Liver (tissue), 9 donors: ENCODE data around the gene TMEM190. TPM values are rescaled to one million over a fixed set of nuclear protein-coding genes. Genes with fewer than 3 reads are reported as not detected.

ENCODE experiments used
- DNase-seq: peaks from one replicate; pipeline ENCODE4 v3.0.0-alpha.2; 2017; ENCODE audit warnings: low spot score
- H3K27ac ChIP-seq, 2 donors: one replicate each; pipeline ENCODE4 v1.7.0; 2013; ENCODE audit warnings: inconsistent platforms in 2 of 2, low read length in 2 of 2, control low read depth in 1 of 2, low read depth in 1 of 2, mild to moderate bottlenecking in 1 of 2
- H3K27me3 ChIP-seq, 4 donors: one replicate each; pipeline versions ENCODE4 v1.6.1 to v1.7.0; 2013; ENCODE audit warnings: low read length in 3 of 4, inconsistent platforms in 1 of 4, mild to moderate bottlenecking in 1 of 4, moderate library complexity in 1 of 4; ENCODE audit not compliant: control insufficient read depth in 4 of 4, insufficient read depth in 4 of 4
- H3K36me3 ChIP-seq, 4 donors: one replicate each; pipeline versions ENCODE4 v1.6.1 to v1.7.0; 2013; ENCODE audit warnings: low read length in 3 of 4, mild to moderate bottlenecking in 3 of 4, low read depth in 1 of 4, moderate library complexity in 1 of 4; ENCODE audit not compliant: control insufficient read depth in 4 of 4, insufficient read depth in 3 of 4
- H3K4me1 ChIP-seq, 4 donors: one replicate each; pipeline versions ENCODE4 v1.6.1 to v1.7.0; 2013; ENCODE audit warnings: low read length in 3 of 4, mild to moderate bottlenecking in 3 of 4, moderate library complexity in 1 of 4; ENCODE audit not compliant: control insufficient read depth in 4 of 4, insufficient read depth in 4 of 4
- H3K4me3 ChIP-seq, 3 donors: one replicate each; pipeline versions ENCODE4 v1.6.1 to v1.7.0; 2013; ENCODE audit warnings: low read length in 3 of 3, control low read depth in 1 of 3, low read depth in 1 of 3, mild to moderate bottlenecking in 1 of 3
- H3K9ac ChIP-seq, 2 donors: one replicate each; pipeline ENCODE4 v1.7.0; 2013; ENCODE audit warnings: low read length in 2 of 2, mild to moderate bottlenecking in 2 of 2, moderate library complexity in 2 of 2, control low read depth in 1 of 2, low read depth in 1 of 2
- H3K9me3 ChIP-seq, 4 donors: one replicate each; pipeline versions ENCODE4 v1.6.1 to v1.7.0; 2013; ENCODE audit warnings: low read length in 3 of 4; ENCODE audit not compliant: control insufficient read depth in 4 of 4
- ATF3 ChIP-seq: IDR thresholded peaks from 2 replicates; pipeline ENCODE4 v1.6.1; 2016; ENCODE audit warnings: antibody characterized with exemption
- CTCF ChIP-seq: fragments of 150-350 bp; IDR thresholded peaks from 2 replicates; pipeline ENCODE4 v1.5.1; 2017; ENCODE audit warnings: improper control_type of control experiment, low read depth, low read length; ENCODE audit not compliant: missing input control
- EGR1 ChIP-seq, 2 donors: IDR thresholded peaks; 2 replicates each; pipeline ENCODE4 v1.6.1; 2016 to 2018; ENCODE audit warnings: antibody characterized with exemption in 2 of 2, low read depth in 2 of 2
- FOXA1 ChIP-seq: IDR thresholded peaks from 2 replicates; pipeline ENCODE4 v1.6.1; 2016; ENCODE audit warnings: antibody characterized with exemption
- FOXA2 ChIP-seq: IDR thresholded peaks from 2 replicates; pipeline ENCODE4 v1.6.1; 2016; ENCODE audit warnings: antibody characterized with exemption
- GABPA ChIP-seq, 2 donors: IDR thresholded peaks in 1 of 2; conservative IDR thresholded peaks in 1 of 2; 2 replicates each; pipeline ENCODE4 v1.6.1; 2016; ENCODE audit warnings: antibody characterized with exemption in 2 of 2, mild to moderate bottlenecking in 1 of 2, moderate library complexity in 1 of 2
- HNF4A ChIP-seq, 2 donors: conservative IDR thresholded peaks; 2 replicates each; pipeline ENCODE4 v1.6.1; 2016; ENCODE audit warnings: antibody characterized with exemption in 2 of 2, mild to moderate bottlenecking in 2 of 2
- HNF4G ChIP-seq: IDR thresholded peaks from 2 replicates; pipeline ENCODE4 v1.6.1; 2016; ENCODE audit warnings: antibody characterized with exemption
- JUND ChIP-seq, 2 donors: IDR thresholded peaks; 2 replicates each; pipeline ENCODE4 v1.6.1; 2016; ENCODE audit warnings: antibody characterized with exemption in 2 of 2
- NR2F2 ChIP-seq: IDR thresholded peaks from 2 replicates; pipeline ENCODE4 v1.6.1; 2016; ENCODE audit warnings: antibody characterized with exemption
- RAD21 ChIP-seq, 2 donors: IDR thresholded peaks; 2 replicates each; pipeline ENCODE4 v1.6.1; 2016; ENCODE audit warnings: antibody characterized with exemption in 2 of 2, mild to moderate bottlenecking in 2 of 2
- RXRA ChIP-seq, 2 donors: IDR thresholded peaks; 2 replicates each; pipeline ENCODE4 v1.6.1; 2017 to 2018; ENCODE audit warnings: antibody characterized with exemption in 2 of 2, mild to moderate bottlenecking in 1 of 2
- SP1 ChIP-seq: IDR thresholded peaks from 2 replicates; pipeline ENCODE4 v1.6.1; 2018; ENCODE audit warnings: antibody characterized with exemption, mild to moderate bottlenecking
- TAF1 ChIP-seq: conservative IDR thresholded peaks from 2 replicates; pipeline ENCODE4 v1.6.1; 2016; ENCODE audit warnings: antibody characterized with exemption, mild to moderate bottlenecking
- YY1 ChIP-seq: IDR thresholded peaks from 2 replicates; pipeline ENCODE4 v1.6.1; 2016; ENCODE audit warnings: antibody characterized with exemption, mild to moderate bottlenecking
- ZBTB33 ChIP-seq: IDR thresholded peaks from 2 replicates; pipeline ENCODE4 v1.6.1; 2016; ENCODE audit warnings: antibody characterized with exemption
- WGBS: extraction: QIAGEN DNeasy Blood & Tissue Kit; methylation state at CpG from one replicate; pipeline ENCODE4 v1.1.7; 2013; 5-methylcytosine and 5-hydroxymethylcytosine counted together
- polyA plus RNA-seq, 2 donors: library from polyadenylated mRNA; stranded (reverse) in 1 of 2; unstranded in 1 of 2; fragments of 200-250 nt in 1 of 2; fragments of >200 nt in 1 of 2; fragmentation: Nextera tagmentation in 1 of 2; extraction: Ambion mirVana in 1 of 2; gene quantifications; one replicate each; pipeline versions ENCODE4 v1.2.1 to v1.2.3, GENCODE V29; 2013 to 2015
- total RNA-seq, 2 donors: library from RNA; depleted of rRNA; stranded (reverse); fragments of >200 nt; gene quantifications; one replicate each; pipeline ENCODE4 v1.2.3, GENCODE V29; 2014
- TF ChIP-seq, protein P1 (sequence below): IDR thresholded peaks from 2 replicates; pipeline ENCODE4 v1.6.1; 2016; ENCODE audit warnings: antibody characterized with exemption
- TF ChIP-seq, protein P2 (sequence below): IDR thresholded peaks from 2 replicates; pipeline ENCODE4 v1.6.1; 2016; ENCODE audit warnings: antibody characterized with exemption, mild to moderate bottlenecking
- donor health status: healthy.
- donor health status: healthy.
- donor health status: healthy.
- donor health status: healthy.
- donor health status: healthy.

The TMEM190 gene
- total and polyA plus RNA-seq, 4 donors, result not detected

GRCh38 chr19:55352549-55353145 lies 24.0 kb upstream of the TMEM190 start:
- Histone ChIP-seq H3K27me3 (peaks cover 0 to 8% (median 6%) of the 10 kb centered on the region in 4 donors), H3K36me3 (no peaks in the 10 kb centered on the region), H3K27ac (no peak overlapping the region), H3K4me1 (peaks cover 0 to 4% (median 1%) of the 10 kb centered on the region in 4 donors), H3K9me3 (no peaks in the 10 kb centered on the region), H3K4me3 (no peak overlapping the region), H3K9ac (no peak overlapping the region)
- WGBS, result 56% methylated on average over 25 of the region's 25 CpGs
- DNase-seq, result no peak
- TF ChIP-seq SP1, result no peak
- TF ChIP-seq RXRA (IDR thresholded peaks at IDR 0.05), result no peak
- TF ChIP-seq YY1, result no peak
- no peak for TF ChIP-seq JUND (IDR thresholded peaks at IDR 0.05)
- no peak for TF ChIP-seq ZBTB33
- TF ChIP-seq TAF1, result no peak
- TF ChIP-seq, protein P1, sequence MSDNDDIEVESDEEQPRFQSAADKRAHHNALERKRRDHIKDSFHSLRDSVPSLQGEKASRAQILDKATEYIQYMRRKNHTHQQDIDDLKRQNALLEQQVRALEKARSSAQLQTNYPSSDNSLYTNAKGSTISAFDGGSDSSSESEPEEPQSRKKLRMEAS, result no peak
- no peak for TF ChIP-seq EGR1 (IDR thresholded peaks at IDR 0.05; ENCODE audit: low read depth in 2 of 2)
- no peak for TF ChIP-seq HNF4A (conservative IDR thresholded peaks at IDR 0.05)
- TF ChIP-seq ATF3, result no peak
- TF ChIP-seq RAD21 (IDR thresholded peaks at IDR 0.05), result no peak
- TF ChIP-seq, protein P2, sequence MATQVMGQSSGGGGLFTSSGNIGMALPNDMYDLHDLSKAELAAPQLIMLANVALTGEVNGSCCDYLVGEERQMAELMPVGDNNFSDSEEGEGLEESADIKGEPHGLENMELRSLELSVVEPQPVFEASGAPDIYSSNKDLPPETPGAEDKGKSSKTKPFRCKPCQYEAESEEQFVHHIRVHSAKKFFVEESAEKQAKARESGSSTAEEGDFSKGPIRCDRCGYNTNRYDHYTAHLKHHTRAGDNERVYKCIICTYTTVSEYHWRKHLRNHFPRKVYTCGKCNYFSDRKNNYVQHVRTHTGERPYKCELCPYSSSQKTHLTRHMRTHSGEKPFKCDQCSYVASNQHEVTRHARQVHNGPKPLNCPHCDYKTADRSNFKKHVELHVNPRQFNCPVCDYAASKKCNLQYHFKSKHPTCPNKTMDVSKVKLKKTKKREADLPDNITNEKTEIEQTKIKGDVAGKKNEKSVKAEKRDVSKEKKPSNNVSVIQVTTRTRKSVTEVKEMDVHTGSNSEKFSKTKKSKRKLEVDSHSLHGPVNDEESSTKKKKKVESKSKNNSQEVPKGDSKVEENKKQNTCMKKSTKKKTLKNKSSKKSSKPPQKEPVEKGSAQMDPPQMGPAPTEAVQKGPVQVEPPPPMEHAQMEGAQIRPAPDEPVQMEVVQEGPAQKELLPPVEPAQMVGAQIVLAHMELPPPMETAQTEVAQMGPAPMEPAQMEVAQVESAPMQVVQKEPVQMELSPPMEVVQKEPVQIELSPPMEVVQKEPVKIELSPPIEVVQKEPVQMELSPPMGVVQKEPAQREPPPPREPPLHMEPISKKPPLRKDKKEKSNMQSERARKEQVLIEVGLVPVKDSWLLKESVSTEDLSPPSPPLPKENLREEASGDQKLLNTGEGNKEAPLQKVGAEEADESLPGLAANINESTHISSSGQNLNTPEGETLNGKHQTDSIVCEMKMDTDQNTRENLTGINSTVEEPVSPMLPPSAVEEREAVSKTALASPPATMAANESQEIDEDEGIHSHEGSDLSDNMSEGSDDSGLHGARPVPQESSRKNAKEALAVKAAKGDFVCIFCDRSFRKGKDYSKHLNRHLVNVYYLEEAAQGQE, result no peak
- no peak for TF ChIP-seq CTCF
- no peak for TF ChIP-seq GABPA (IDR thresholded peaks at IDR 0.05 in 1 of 2, conservative IDR thresholded peaks at IDR 0.05 in 1 of 2)
- TF ChIP-seq HNF4G, result no peak
- TF ChIP-seq FOXA1, result no peak
- TF ChIP-seq FOXA2, result no peak
- TF ChIP-seq NR2F2, result no peak
